ENCODE data around the gene TNRC6B.
"Not testable (repeated sequence)": the region's sequence is repeated elsewhere in the genome, so short reads cannot be mapped to it uniquely, and the experiment has no call there.

GRCh38 chr22:40222979-40223378, 45.3 kb downstream of the TNRC6B start:
- TF ChIP-seq PREB (CRISPR knock-in tag; IDR thresholded peaks at IDR 0.05; ENCODE audit: borderline replicate concordance); IRF2 (CRISPR knock-in tag; IDR thresholded peaks at IDR 0.05; ENCODE audit: borderline replicate concordance, low read depth); NFYB (CRISPR knock-in tag; conservative IDR thresholded peaks at IDR 0.05; ENCODE audit: low read depth); ATF2 (CRISPR knock-in tag; IDR thresholded peaks at IDR 0.05; ENCODE audit: borderline replicate concordance, low read depth); SMAD3 (CRISPR knock-in tag; IDR thresholded peaks at IDR 0.05; ENCODE audit: borderline replicate concordance); PRRX2 (CRISPR knock-in tag; IDR thresholded peaks at IDR 0.05); STAT6 (CRISPR knock-in tag; conservative IDR thresholded peaks at IDR 0.05; ENCODE audit: low read depth): not testable (repeated sequence)
- TF ChIP-seq, protein P1, sequence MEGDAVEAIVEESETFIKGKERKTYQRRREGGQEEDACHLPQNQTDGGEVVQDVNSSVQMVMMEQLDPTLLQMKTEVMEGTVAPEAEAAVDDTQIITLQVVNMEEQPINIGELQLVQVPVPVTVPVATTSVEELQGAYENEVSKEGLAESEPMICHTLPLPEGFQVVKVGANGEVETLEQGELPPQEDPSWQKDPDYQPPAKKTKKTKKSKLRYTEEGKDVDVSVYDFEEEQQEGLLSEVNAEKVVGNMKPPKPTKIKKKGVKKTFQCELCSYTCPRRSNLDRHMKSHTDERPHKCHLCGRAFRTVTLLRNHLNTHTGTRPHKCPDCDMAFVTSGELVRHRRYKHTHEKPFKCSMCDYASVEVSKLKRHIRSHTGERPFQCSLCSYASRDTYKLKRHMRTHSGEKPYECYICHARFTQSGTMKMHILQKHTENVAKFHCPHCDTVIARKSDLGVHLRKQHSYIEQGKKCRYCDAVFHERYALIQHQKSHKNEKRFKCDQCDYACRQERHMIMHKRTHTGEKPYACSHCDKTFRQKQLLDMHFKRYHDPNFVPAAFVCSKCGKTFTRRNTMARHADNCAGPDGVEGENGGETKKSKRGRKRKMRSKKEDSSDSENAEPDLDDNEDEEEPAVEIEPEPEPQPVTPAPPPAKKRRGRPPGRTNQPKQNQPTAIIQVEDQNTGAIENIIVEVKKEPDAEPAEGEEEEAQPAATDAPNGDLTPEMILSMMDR (IDR thresholded peaks at IDR 0.05), result not testable (repeated sequence)
- TF ChIP-seq, protein P2, sequence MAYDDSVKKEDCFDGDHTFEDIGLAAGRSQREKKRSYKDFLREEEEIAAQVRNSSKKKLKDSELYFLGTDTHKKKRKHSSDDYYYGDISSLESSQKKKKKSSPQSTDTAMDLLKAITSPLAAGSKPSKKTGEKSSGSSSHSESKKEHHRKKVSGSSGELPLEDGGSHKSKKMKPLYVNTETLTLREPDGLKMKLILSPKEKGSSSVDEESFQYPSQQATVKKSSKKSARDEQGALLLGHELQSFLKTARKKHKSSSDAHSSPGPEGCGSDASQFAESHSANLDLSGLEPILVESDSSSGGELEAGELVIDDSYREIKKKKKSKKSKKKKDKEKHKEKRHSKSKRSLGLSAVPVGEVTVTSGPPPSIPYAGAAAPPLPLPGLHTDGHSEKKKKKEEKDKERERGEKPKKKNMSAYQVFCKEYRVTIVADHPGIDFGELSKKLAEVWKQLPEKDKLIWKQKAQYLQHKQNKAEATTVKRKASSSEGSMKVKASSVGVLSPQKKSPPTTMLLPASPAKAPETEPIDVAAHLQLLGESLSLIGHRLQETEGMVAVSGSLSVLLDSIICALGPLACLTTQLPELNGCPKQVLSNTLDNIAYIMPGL (CRISPR knock-in tag; IDR thresholded peaks at IDR 0.05), result not testable (repeated sequence)
